HG03103 (cell line): ENCODE measurements around the gene EIF4A3.

ENCODE experiments used
- ATAC-seq: cut with Tn5 transposase; IDR thresholded peaks from one replicate; pipeline ENCODE4 v1.9.1; 2021; ENCODE audit warnings: low read depth; ENCODE audit not compliant: unreplicated experiment

EIF4A3 gene

GRCh38 chr17:80141463-80142165, 5.3 kb downstream of the EIF4A3 start:
- no peak for ATAC-seq

- ATAC-seq = no peak
Measured at GRCh38 chr17:80138856-80139426, 8.0 kb downstream of the EIF4A3 start.

- no peak for ATAC-seq
Measured at GRCh38 chr17:80137131-80137530, 9.8 kb downstream of the EIF4A3 start.

GRCh38 chr17:80133626-80133970, 13.3 kb downstream of the EIF4A3 start:
- ATAC-seq = no peak

DNA sequence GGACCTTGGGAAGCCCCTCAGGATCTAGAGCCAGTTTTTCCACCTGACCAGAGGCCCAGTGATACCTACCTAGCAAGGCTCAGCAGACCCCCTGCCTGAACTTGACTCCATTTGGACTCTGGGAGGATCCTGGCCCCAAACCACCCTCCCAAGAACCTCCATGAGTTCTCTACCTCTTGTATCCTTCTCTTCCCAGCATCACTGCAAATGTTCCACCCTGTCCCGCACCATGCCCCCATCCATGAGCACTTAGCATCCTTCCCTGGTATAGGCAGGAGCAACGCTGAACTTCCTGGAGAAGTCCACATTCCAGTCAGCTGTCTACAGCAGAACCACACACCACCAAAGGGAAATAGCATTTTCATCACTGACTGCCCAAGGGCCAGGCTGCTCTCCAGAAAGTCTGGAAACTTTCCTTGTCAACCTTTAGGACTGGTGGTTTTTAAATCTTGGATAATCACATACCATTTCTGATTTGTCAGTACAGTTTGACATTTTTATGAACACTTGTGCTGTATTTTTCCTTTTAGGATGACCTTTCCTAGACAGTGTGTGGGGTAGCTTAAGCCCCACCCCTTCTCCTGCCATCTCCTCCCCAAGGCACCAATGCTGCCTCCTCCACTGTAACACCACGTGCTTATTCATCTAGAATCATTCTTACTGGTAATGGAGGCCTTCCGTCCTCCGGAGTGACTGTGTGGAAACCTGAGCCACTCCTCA, 13.9 kb downstream of the EIF4A3 start:
- ATAC-seq = no peak

- ATAC-seq = no peak
Measured at GRCh38 chr17:80130992-80131391, 15.9 kb downstream of the EIF4A3 start.

DNA sequence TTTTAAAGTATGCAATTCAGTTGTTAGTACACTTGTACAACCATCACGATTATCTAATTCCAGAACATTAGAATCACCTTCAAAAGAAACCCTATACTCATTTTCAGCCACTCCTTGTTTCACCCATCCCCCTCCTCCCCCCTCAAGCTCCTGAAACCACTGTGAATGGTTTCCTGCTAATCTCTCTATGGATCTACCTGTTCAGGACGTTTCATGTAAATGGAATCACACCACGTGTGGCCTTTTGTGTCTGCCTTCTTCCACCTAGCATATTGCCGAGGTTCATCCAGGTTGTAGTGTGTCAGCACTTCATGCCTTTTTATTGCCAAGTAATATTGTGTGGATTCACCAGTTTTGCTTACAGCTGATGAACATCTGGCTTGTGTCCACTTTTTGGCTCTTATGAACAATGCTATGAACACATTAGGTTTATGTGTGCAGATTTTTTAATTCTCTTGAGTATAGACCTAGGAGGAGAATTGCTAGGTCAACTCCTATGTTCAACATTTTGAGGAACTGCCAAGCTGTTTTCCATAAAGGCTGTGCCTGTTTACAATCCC, 17.8 kb downstream of the EIF4A3 start:
- ATAC-seq = no peak

- no peak for ATAC-seq
Measured at GRCh38 chr17:80126449-80126715, 20.5 kb downstream of the EIF4A3 start.

GRCh38 chr17:80125656-80126448, 21.1 kb downstream of the EIF4A3 start:
- no peak for ATAC-seq

DNA sequence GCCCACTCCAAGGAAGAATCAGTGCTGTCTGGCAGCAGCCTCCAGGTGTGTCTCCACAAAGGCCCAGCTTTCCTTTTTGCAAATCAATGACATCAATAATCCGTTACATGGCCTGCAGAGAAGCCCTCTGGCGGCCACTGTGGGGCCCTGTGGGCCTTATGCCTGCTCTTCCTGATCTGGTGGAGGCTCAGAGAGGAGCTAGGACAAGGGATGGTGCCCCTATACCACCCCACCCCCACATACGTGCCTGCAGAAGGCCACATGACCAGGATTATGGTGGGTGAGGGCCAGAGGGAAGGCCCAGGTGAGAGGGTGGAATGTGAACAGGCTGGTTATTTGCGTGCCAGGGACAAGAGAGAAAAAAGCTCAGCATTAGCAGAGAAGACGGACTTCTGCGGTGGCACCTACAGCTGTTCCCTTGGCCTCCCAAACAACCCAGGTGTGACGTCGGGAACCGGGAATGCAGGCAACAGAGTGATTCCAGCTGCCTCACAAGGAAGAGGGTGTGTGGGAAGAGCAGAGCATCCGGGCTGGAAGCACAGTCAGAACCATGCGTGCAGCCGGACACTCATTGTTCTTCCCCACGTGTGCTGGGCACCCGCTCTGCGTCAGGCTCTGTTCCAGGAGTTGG, 22.5 kb downstream of the EIF4A3 start:
- ATAC-seq = no peak

GRCh38 chr17:80123791-80124190, 23.1 kb downstream of the EIF4A3 start:
- ATAC-seq = no peak

DNA sequence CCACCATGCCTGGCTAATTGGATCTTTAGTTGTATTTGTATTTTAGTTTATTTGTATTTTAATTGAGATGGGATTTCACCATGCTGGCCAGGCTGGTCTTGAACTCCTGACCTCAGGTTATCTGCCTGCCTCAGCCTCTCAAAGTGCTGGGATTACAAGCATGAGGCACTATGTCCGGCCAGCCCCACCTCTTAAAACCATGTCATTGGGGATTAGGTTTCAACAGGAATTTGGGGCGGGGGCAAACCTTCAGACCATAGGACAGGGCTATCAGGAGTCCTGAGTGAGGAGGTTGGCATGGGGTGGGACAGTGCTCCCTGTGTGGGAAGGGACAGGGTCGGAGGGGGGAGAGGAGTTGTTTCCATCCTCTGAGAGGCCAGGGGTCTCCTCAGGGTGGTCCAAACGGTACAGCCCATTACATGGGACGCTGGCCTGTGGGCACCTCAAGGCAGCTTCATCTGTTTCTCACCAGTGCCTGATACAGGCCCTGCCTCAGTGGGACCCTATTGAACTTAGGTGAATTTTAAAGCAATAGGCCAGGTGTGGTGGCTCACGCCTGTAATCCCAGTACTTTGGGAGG, 23.9 kb downstream of the EIF4A3 start:
- ATAC-seq = no peak

DNA sequence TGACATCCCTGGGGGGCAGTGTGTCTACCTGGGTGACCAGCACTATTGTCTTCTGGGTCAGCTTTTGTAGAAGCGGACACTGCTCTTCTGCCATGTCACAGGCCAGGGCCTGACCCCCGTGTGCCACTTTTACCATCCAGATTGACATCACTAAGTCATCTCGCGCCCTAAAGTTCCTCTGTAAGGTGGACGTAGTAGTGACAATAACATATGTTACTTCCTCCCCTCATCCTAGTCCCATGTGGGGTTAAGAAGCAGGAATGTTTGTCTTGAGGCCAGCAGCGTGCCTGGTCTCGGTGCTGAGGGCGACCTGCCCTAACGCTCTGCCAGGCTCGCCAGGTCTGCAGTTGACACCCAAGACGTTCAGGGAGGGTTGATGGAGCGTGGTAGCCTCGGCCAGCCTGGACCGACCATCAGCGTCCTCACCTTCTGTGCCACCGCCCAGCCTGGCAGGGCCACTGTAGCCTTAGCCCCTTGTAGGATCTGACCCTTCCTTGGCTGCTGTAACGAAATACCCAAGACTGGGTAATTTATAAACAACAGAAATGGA, 24.8 kb downstream of the EIF4A3 start:
- ATAC-seq = no peak

DNA sequence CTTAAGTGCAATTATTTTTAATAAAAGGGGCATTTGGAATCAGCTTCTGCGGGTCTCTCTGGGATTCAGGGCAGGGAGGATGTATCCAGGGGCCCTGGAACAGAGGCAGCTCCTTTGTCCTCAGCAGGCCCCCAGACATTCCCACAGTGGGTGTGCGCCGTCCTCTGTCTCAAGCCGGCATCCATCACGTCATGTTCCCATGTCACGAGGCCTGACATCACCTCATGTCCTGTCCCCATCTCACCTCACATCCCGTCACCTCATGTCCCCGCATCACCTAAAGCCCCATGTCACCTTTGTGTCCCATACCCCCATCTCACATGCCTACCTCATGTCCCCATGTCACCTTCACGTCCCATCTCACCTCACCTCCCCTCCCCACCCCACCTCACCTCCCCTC, 27.1 kb downstream of the EIF4A3 start:
- no peak for ATAC-seq

DNA sequence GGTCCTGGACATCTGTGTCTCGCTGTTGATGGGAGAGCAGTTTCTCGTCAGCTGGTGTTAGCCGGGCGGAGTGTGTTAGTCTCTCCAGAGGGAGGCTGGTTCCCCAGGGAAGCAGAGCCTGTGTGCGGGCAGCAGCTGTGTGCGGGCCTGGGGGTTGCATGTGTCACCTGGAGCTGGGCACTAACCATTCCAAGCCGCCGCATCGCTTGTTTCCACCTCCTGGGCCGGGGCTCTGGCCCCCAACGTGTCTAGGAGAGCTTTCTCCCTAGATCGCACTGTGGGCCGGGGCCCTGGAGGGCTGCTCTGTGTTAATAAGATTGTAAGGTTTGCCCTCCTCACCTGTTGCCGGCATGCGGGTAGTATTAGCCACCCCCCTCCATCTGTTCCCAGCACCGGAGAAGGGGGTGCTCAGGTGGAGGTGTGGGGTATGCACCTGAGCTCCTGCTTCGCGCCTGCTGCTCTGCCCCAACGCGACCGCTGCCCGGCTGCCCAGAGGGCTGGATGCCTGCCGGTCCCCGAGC, 27.6 kb downstream of the EIF4A3 start:
- ATAC-seq = no peak

- no peak for ATAC-seq
Measured at GRCh38 chr17:80118601-80119270, 28.2 kb downstream of the EIF4A3 start.

DNA sequence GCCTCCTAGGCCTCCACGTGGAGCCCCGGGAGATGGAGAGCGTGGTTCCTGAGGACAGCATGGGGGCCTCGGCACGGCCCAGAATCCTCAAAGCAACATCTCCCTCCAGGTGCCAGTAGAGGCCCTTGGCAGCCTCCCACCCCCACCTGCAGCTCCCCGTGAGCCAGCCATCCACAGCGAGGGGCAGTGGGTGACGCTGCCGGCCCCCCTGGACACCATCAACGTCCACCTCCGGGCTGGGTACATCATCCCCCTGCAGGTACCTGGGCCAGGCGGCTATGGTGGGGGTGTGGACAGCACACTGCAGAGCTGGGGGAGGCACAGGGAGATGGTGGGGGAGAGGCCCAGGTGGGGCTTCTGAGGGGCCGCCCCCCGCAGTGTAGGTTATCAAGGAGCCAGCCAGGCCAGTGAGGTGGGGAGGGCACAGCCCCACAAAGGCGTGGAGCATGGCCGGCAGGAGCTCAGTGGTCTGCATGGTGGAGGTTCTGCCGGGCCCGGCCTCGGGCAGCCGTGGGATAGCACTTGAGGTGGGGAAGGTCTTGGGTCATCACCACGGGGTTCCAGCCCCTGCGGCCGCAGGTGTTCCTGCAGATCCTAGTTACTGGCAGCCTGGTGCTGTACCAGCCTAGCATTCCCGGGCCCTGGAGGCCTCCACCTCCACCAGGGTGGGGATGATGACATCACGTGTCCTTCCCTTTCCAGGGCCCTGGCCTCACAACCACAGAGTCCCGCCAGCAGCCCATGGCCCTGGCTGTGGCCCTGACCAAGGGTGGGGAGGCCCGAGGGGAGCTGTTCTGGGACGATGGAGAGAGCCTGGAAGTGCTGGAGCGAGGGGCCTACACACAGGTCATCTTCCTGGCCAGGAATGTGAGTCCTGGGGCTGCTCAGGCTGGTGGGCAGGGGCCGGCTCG, 29.2 kb downstream of the EIF4A3 start:
- ATAC-seq = no peak

DNA sequence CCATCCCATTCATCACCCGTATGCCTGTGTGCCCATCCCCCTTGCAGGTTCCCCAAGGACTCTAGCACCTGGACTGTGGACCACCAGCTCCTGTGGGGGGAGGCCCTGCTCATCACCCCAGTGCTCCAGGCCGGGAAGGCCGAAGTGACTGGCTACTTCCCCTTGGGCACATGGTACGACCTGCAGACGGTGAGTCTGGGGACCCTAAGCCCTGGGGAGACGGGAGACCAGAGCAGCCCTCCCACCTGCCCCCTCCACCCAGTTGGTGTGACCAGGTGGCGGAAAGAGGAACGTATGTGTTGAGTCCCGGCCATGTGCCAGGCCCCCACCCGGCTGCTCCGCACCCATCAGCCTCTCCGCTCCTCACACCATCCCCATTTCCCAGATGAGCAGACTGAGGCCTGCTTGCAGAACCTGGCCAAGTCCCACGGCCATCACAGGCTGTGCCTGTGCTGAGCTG, 30.0 kb downstream of the EIF4A3 start:
- no peak for ATAC-seq
